Gastrocnemius medialis (tissue), 4 donors: ENCODE measurements around the gene ADCY2. TPM values are rescaled to one million over a fixed set of nuclear protein-coding genes. Genes with fewer than 3 reads are reported as not detected.

Source experiments
- ATAC-seq, 2 donors: fragments of 150-250 bp; one replicate each; pipeline ENCODE4 v1.9.1; 2016
- DNase-seq, 2 donors: peaks; one replicate each; pipeline ENCODE4 v3.0.0-alpha.2; 2019
- H3K27ac ChIP-seq, 4 donors: fragments of 200-600 bp; sonication (generic); 1 replicate in 1 of 4; 2 replicates in 3 of 4; pipeline ENCODE4 v1.5.1; 2016 to 2018; ENCODE audit warnings: mild to moderate bottlenecking in 2 of 4, moderate library complexity in 1 of 4
- H3K27me3 ChIP-seq, 3 donors: fragments of 200-600 bp; sonication (generic) in 2 of 3; 1 replicate in 1 of 3; 2 replicates in 2 of 3; pipeline versions ENCODE4 v1.5.1 to v1.6.0; 2016 to 2019; ENCODE audit warnings: mild to moderate bottlenecking in 1 of 3, moderate library complexity in 1 of 3
- H3K36me3 ChIP-seq, 2 donors: fragments of 200-600 bp; sonication (generic) in 1 of 2; one replicate each; pipeline ENCODE4 v1.5.1; 2017 to 2018
- H3K4me1 ChIP-seq, 2 donors: fragments of 200-600 bp; sonication (generic) in 1 of 2; one replicate each; pipeline ENCODE4 v1.5.1; 2016 to 2017; ENCODE audit warnings: mild to moderate bottlenecking in 2 of 2
- H3K4me3 ChIP-seq, 4 donors: fragments of 200-600 bp; sonication (generic) in 3 of 4; 1 replicate in 1 of 4; 2 replicates in 3 of 4; pipeline ENCODE4 v1.5.1; 2016 to 2019; ENCODE audit warnings: mild to moderate bottlenecking in 2 of 4
- H3K9me3 ChIP-seq, 3 donors: fragments of 200-600 bp; sonication (generic) in 2 of 3; 1 replicate in 1 of 3; 2 replicates in 2 of 3; pipeline ENCODE4 v1.5.1; 2016 to 2019
- CTCF ChIP-seq, 5 experiments: fragments of 450-650 bp in 3 of 5; fragments of 200-600 bp in 2 of 5; sonication (generic) in 2 of 5; IDR thresholded peaks in 4 of 5; conservative IDR thresholded peaks in 1 of 5; 1 replicate in 4 of 5; 2 replicates in 1 of 5; pipeline ENCODE4 v1.5.1; 2016 to 2019; ENCODE audit warnings: antibody characterized with exemption in 5 of 5, mild to moderate bottlenecking in 3 of 5, moderate library complexity in 3 of 5
- POLR2A ChIP-seq, 2 donors: fragments of 450-650 bp; IDR thresholded peaks; one replicate each; pipeline ENCODE4 v1.6.1; 2017; ENCODE audit warnings: antibody characterized with exemption in 2 of 2, mild to moderate bottlenecking in 2 of 2, moderate library complexity in 2 of 2
- in situ Hi-C, 4 donors: fragments of 200-750 bp; cut with MboI; loops; one replicate each; pipeline versions ENCODE4 v1.15.0 to v1.8.0; 2017; ENCODE audit warnings: low sequenced_read_pairs in 4 of 4
- intact Hi-C: fragments of 100-400 bp; cut with DNase I; formaldehyde crosslinking; loops from one replicate; pipeline ENCODE4 v1.15.1; 2023; ENCODE audit warnings: low total_unique reads
- total RNA-seq, 4 donors: library from RNA; depleted of rRNA; stranded (reverse); fragments of >200 nt; gene quantifications; one replicate each; pipeline versions ENCODE4 v1.1.0 to v1.2.3, GENCODE V29; 2016

ADCY2 gene
- total RNA-seq, 4 donors from 2014 or later: 24.3 to 50.1 (median 36.5) TPM

GRCh38 chr5:7851617-7852289 is 455.8 kb downstream of the ADCY2 start:
- Histone ChIP-seq H3K27me3 (peaks cover 19 to 31% (median 20%) of the 10 kb centered on the region in 3 donors), H3K36me3 (no peaks in the 10 kb centered on the region), H3K4me1 (peaks cover 0 to 13% of the 10 kb centered on the region in 2 donors), H3K4me3 (no peak overlapping the region), H3K9me3 (no peaks in the 10 kb centered on the region), H3K27ac (no peak overlapping the region)
- in situ Hi-C loops (loop anchor here in 2 of 4 donors (25.0 kb wide), 2 partner anchors 611 to 1214 kb away; partner anchors contain the start of genes NSUN2 (in 2 of the 2) and SRD5A1 (in 2 of the 2)), intact Hi-C loops (no loop called here)
- TF ChIP-seq CTCF (IDR thresholded peaks at IDR 0.05 in 4 of 5, conservative IDR thresholded peaks at IDR 0.05 in 1 of 5) (no peak), POLR2A (IDR thresholded peaks at IDR 0.05) (no peak)
- ATAC-seq (no peak), DNase-seq (no peak)

GRCh38 chr5:7852542-7852941 is 456.6 kb downstream of the ADCY2 start:
- no peak for ATAC-seq
- in situ Hi-C loops (loop anchor here in 2 of 4 donors (25.0 kb wide), 2 partner anchors 610 to 1215 kb away; partner anchors contain the start of genes NSUN2 (in 2 of the 2) and SRD5A1 (in 2 of the 2)), intact Hi-C loops (no loop called here)
- H3K36me3 ChIP-seq: no peaks in the 10 kb centered on the region
- no peak for DNase-seq
- H3K27me3 ChIP-seq: peaks cover 19 to 30% (median 20%) of the 10 kb centered on the region in 3 donors
- no peak overlapping the region for H3K27ac ChIP-seq
- no peaks in the 10 kb centered on the region for H3K9me3 ChIP-seq
- TF ChIP-seq POLR2A (IDR thresholded peaks at IDR 0.05): no peak
- no peak for TF ChIP-seq CTCF (IDR thresholded peaks at IDR 0.05 in 4 of 5, conservative IDR thresholded peaks at IDR 0.05 in 1 of 5)
- H3K4me1 ChIP-seq: peaks cover 0 to 13% of the 10 kb centered on the region in 2 donors
- H3K4me3 ChIP-seq: no peak overlapping the region

- peaks cover 19 to 26% (median 20%) of the 10 kb centered on the region in 3 donors for H3K27me3 ChIP-seq
- no peaks in the 10 kb centered on the region for H3K36me3 ChIP-seq
- no peak overlapping the region for H3K4me3 ChIP-seq
- in situ Hi-C loops: loop anchor here in 2 of 4 donors (25.0 kb wide), 2 partner anchors 609 to 1216 kb away; partner anchors contain the start of genes NSUN2 (in 2 of the 2) and SRD5A1 (in 2 of the 2)
- ATAC-seq: no peak
- H3K9me3 ChIP-seq: no peaks in the 10 kb centered on the region
- TF ChIP-seq POLR2A (IDR thresholded peaks at IDR 0.05) (no peak), CTCF (IDR thresholded peaks at IDR 0.05 in 4 of 5, conservative IDR thresholded peaks at IDR 0.05 in 1 of 5) (no peak)
- H3K27ac ChIP-seq: no peak overlapping the region
- intact Hi-C loops: no loop called here
- no peak for DNase-seq
- H3K4me1 ChIP-seq: peaks cover 0 to 13% of the 10 kb centered on the region in 2 donors
Measured at GRCh38 chr5:7852988-7853387, 457.1 kb downstream of the ADCY2 start.

- Histone ChIP-seq H3K4me3 (no peak overlapping the region), H3K27ac (no peak overlapping the region), H3K4me1 (peaks cover 0 to 4% of the 10 kb centered on the region in 2 donors), H3K36me3 (peaks cover 0 to 20% of the 10 kb centered on the region in 2 donors), H3K9me3 (no peaks in the 10 kb centered on the region), H3K27me3 (peaks cover 0 to 5% (median 4%) of the 10 kb centered on the region in 3 donors)
- no peak for DNase-seq
- in situ Hi-C loops (loop anchor here in 2 of 4 donors (25.0 kb wide), 2 partner anchors 607 to 1218 kb away; partner anchors contain the start of genes NSUN2 (in 2 of the 2) and SRD5A1 (in 2 of the 2)), intact Hi-C loops (no loop called here)
- TF ChIP-seq POLR2A (IDR thresholded peaks at IDR 0.05): no peak
- TF ChIP-seq CTCF (IDR thresholded peaks at IDR 0.05 in 4 of 5, conservative IDR thresholded peaks at IDR 0.05 in 1 of 5): no peak
- no peak for ATAC-seq
Measured at GRCh38 chr5:7855611-7856010, 459.7 kb downstream of the ADCY2 start.
